HG03139 (cell line): ENCODE measurements around the gene GRAMD4.

Source experiments
- ATAC-seq: cut with Tn5 transposase; IDR thresholded peaks from one replicate; pipeline ENCODE4 v1.9.1; 2021; ENCODE audit not compliant: unreplicated experiment

Gene GRAMD4

GRCh38 chr22:46708766-46709330 lies 88.7 kb downstream of the GRAMD4 start:
- ATAC-seq: no peak

GRCh38 chr22:46710806-46711205 lies 90.6 kb downstream of the GRAMD4 start:
- no peak for ATAC-seq

- ATAC-seq: no peak
These were observed 92.1 kb downstream of the GRAMD4 start for GRCh38 chr22:46712288-46712687.

GRCh38 chr22:46714550-46714949 lies 94.4 kb downstream of the GRAMD4 start:
- ATAC-seq: no peak

- no peak for ATAC-seq
These were observed 99.7 kb downstream of the GRAMD4 start for GRCh38 chr22:46719921-46720320.

- no peak for ATAC-seq
These were observed 101.4 kb downstream of the GRAMD4 start for GRCh38 chr22:46721501-46722085.

GRCh38 chr22:46723882-46724281 lies 103.7 kb downstream of the GRAMD4 start:
- ATAC-seq: no peak

- no peak for ATAC-seq
These were observed 104.9 kb downstream of the GRAMD4 start for GRCh38 chr22:46725096-46725495.

- ATAC-seq: no peak
These were observed 106.1 kb downstream of the GRAMD4 start for GRCh38 chr22:46726066-46726985.

GRCh38 chr22:46726986-46727317 lies 106.8 kb downstream of the GRAMD4 start:
- no peak for ATAC-seq

GRCh38 chr22:46727813-46728364 lies 107.7 kb downstream of the GRAMD4 start:
- no peak for ATAC-seq

- ATAC-seq: no peak
These were observed 108.3 kb downstream of the GRAMD4 start for GRCh38 chr22:46728470-46728869.
